ENCODE data around the gene TMEM200A.

GRCh38 chr6:130385064-130385695 is 19.4 kb downstream of the TMEM200A start:
- TF ChIP-seq EZH2 (IDR thresholded peaks at IDR 0.05; ENCODE audit: low read depth, low read length, severe bottlenecking) (no peak), POLR2A (IDR thresholded peaks at IDR 0.05; ENCODE audit: control extremely low read depth in 1 of 2, low read depth in 2 of 2, low read length in 2 of 2) (no peak), CTCF (IDR thresholded peaks at IDR 0.05; ENCODE audit: control extremely low read depth in 1 of 3, insufficient read depth in 1 of 3, low read depth in 1 of 3, low read length in 3 of 3) (no peak), BCL11A (IDR thresholded peaks at IDR 0.05; ENCODE audit: low read depth in 2 of 2, low read length in 2 of 2) (no peak), BRCA1 (IDR thresholded peaks at IDR 0.05; ENCODE audit: low read depth, low read length) (no peak)
- TF ChIP-seq, protein P1, sequence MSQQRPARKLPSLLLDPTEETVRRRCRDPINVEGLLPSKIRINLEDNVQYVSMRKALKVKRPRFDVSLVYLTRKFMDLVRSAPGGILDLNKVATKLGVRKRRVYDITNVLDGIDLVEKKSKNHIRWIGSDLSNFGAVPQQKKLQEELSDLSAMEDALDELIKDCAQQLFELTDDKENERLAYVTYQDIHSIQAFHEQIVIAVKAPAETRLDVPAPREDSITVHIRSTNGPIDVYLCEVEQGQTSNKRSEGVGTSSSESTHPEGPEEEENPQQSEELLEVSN (IDR thresholded peaks at IDR 0.05): no peak
